Measurements from ENCODE around the gene VEGFD.

VEGFD gene

GRCh38 chrX:15335135-15336022, 48.8 kb downstream of the VEGFD start, which contains the start of gene PIGA (continued):
- TF ChIP-seq ZNF530 (tag by site-specific recombination; IDR thresholded peaks at IDR 0.05; ENCODE audit: low read depth) (no peak), ZNF302 (tag by site-specific recombination; IDR thresholded peaks at IDR 0.05; ENCODE audit: low read depth) (no peak), ZNF600 (tag by site-specific recombination; IDR thresholded peaks at IDR 0.05) (no peak), ZNF19 (tag by site-specific recombination; IDR thresholded peaks at IDR 0.05; ENCODE audit: low read depth) (no peak), ZNF138 (tag by site-specific recombination; IDR thresholded peaks at IDR 0.05; ENCODE audit: borderline replicate concordance) (no peak), ZNF2 (tag by site-specific recombination; IDR thresholded peaks at IDR 0.05) (peak; percentile 60; the same call in 1 of the 2 replicates), TSHZ1 (tag by site-specific recombination; IDR thresholded peaks at IDR 0.05; ENCODE audit: borderline replicate concordance) (no peak), ZNF791 (tag by site-specific recombination; IDR thresholded peaks at IDR 0.05) (no peak), ELK4 (IDR thresholded peaks at IDR 0.05; ENCODE audit: borderline replicate concordance, low read depth, low read length) (no peak), ZNF664 (tag by site-specific recombination; IDR thresholded peaks at IDR 0.05) (no peak), ZNF514 (tag by site-specific recombination; IDR thresholded peaks at IDR 0.05) (no peak), PRDM4 (tag by site-specific recombination; IDR thresholded peaks at IDR 0.05) (no peak), ZNF837 (tag by site-specific recombination; IDR thresholded peaks at IDR 0.05) (no peak), ZNF623 (tag by site-specific recombination; IDR thresholded peaks at IDR 0.05) (no peak), ZNF404 (tag by site-specific recombination; IDR thresholded peaks at IDR 0.05) (no peak), ZNF416 (tag by site-specific recombination; IDR thresholded peaks at IDR 0.05) (no peak), ZNF354C (tag by site-specific recombination; IDR thresholded peaks at IDR 0.05; ENCODE audit: borderline replicate concordance, low read depth) (no peak), ZNF221 (tag by site-specific recombination; IDR thresholded peaks at IDR 0.05; ENCODE audit: borderline replicate concordance) (no peak), ZFP41 (tag by site-specific recombination; IDR thresholded peaks at IDR 0.05; ENCODE audit: borderline replicate concordance) (no peak), ZNF701 (tag by site-specific recombination; IDR thresholded peaks at IDR 0.05) (no peak), GLIS2 (tag by site-specific recombination; IDR thresholded peaks at IDR 0.05) (peak; percentile 89)
- TF ChIP-seq, protein P1, sequence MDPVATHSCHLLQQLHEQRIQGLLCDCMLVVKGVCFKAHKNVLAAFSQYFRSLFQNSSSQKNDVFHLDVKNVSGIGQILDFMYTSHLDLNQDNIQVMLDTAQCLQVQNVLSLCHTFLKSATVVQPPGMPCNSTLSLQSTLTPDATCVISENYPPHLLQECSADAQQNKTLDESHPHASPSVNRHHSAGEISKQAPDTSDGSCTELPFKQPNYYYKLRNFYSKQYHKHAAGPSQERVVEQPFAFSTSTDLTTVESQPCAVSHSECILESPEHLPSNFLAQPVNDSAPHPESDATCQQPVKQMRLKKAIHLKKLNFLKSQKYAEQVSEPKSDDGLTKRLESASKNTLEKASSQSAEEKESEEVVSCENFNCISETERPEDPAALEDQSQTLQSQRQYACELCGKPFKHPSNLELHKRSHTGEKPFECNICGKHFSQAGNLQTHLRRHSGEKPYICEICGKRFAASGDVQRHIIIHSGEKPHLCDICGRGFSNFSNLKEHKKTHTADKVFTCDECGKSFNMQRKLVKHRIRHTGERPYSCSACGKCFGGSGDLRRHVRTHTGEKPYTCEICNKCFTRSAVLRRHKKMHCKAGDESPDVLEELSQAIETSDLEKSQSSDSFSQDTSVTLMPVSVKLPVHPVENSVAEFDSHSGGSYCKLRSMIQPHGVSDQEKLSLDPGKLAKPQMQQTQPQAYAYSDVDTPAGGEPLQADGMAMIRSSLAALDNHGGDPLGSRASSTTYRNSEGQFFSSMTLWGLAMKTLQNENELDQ (tag by site-specific recombination; IDR thresholded peaks at IDR 0.05; ENCODE audit: low read depth): no peak
- TF ChIP-seq, protein P2, sequence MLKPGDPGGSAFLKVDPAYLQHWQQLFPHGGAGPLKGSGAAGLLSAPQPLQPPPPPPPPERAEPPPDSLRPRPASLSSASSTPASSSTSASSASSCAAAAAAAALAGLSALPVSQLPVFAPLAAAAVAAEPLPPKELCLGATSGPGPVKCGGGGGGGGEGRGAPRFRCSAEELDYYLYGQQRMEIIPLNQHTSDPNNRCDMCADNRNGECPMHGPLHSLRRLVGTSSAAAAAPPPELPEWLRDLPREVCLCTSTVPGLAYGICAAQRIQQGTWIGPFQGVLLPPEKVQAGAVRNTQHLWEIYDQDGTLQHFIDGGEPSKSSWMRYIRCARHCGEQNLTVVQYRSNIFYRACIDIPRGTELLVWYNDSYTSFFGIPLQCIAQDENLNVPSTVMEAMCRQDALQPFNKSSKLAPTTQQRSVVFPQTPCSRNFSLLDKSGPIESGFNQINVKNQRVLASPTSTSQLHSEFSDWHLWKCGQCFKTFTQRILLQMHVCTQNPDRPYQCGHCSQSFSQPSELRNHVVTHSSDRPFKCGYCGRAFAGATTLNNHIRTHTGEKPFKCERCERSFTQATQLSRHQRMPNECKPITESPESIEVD (tag by site-specific recombination; IDR thresholded peaks at IDR 0.05): no peak
- TF ChIP-seq, protein P3, sequence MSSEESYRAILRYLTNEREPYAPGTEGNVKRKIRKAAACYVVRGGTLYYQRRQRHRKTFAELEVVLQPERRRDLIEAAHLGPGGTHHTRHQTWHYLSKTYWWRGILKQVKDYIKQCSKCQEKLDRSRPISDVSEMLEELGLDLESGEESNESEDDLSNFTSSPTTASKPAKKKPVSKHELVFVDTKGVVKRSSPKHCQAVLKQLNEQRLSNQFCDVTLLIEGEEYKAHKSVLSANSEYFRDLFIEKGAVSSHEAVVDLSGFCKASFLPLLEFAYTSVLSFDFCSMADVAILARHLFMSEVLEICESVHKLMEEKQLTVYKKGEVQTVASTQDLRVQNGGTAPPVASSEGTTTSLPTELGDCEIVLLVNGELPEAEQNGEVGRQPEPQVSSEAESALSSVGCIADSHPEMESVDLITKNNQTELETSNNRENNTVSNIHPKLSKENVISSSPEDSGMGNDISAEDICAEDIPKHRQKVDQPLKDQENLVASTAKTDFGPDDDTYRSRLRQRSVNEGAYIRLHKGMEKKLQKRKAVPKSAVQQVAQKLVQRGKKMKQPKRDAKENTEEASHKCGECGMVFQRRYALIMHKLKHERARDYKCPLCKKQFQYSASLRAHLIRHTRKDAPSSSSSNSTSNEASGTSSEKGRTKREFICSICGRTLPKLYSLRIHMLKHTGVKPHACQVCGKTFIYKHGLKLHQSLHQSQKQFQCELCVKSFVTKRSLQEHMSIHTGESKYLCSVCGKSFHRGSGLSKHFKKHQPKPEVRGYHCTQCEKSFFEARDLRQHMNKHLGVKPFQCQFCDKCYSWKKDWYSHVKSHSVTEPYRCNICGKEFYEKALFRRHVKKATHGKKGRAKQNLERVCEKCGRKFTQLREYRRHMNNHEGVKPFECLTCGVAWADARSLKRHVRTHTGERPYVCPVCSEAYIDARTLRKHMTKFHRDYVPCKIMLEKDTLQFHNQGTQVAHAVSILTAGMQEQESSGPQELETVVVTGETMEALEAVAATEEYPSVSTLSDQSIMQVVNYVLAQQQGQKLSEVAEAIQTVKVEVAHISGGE (tag by site-specific recombination; conservative IDR thresholded peaks at IDR 0.05; ENCODE audit: low read depth): peak; percentile 92

Data from HEK293 (cell line).